Adrenal gland (tissue), 5 donors: Measurements from ENCODE around the gene ZNF813.

Experiments
- CTCF ChIP-seq, 6 experiments: fragments of 450-650 bp in 4 of 6; fragments of 200-600 bp in 2 of 6; sonication (generic) in 1 of 6; IDR thresholded peaks; 1 replicate in 5 of 6; 2 replicates in 1 of 6; pipeline versions ENCODE4 v1.5.1 to v1.8.0; 2016 to 2021; ENCODE audit warnings: antibody characterized with exemption in 6 of 6, mild to moderate bottlenecking in 2 of 6, moderate library complexity in 1 of 6
- POLR2A ChIP-seq, 2 donors: fragments of 450-650 bp; IDR thresholded peaks; one replicate each; pipeline ENCODE4 v1.6.1; 2017; ENCODE audit warnings: antibody characterized with exemption in 2 of 2, mild to moderate bottlenecking in 2 of 2, moderate library complexity in 1 of 2
- donor health status: DM: no; HTN: no; CAD: no.

GRCh38 chr19:53424968-53425597, 42.5 kb upstream of the ZNF813 start:
- TF ChIP-seq CTCF (IDR thresholded peaks at IDR 0.05) (peak; percentile 65 to 86 (median 78)), POLR2A (IDR thresholded peaks at IDR 0.05) (no peak)
